HepG2 (cell line): Measurements from ENCODE around the gene LTV1. TPM values are rescaled to one million over a fixed set of nuclear protein-coding genes. Genes with fewer than 3 reads are reported as not detected.
A peak's percentile ranks its signal among the peaks of the same experiment; 100 is the strongest.

Experiments used
- CCAR2 ChIP-seq: fragments of 200-400 bp; formaldehyde crosslinking; optimal IDR thresholded peaks from 2 replicates; pipeline ENCODE3; 2018; ENCODE audit warnings: low read depth, mild to moderate bottlenecking, low read length, moderate library complexity
- CENPBD1 ChIP-seq: sonication (generic); formaldehyde crosslinking; IDR thresholded peaks from 2 replicates; pipeline ENCODE4 v1.8.0; 2022; ENCODE audit warnings: missing genetic modification reagents, low read depth, mild to moderate bottlenecking, borderline replicate concordance
- E2F2 ChIP-seq: sonication (generic); formaldehyde crosslinking; IDR thresholded peaks from 2 replicates; pipeline ENCODE4 v1.4.0; 2020; ENCODE audit warnings: missing genetic modification reagents, borderline replicate concordance
- FUBP1 ChIP-seq: sonication (generic); formaldehyde crosslinking; IDR thresholded peaks from 2 replicates; pipeline ENCODE4 v1.5.1; 2020; ENCODE audit warnings: missing genetic modification reagents, mild to moderate bottlenecking, borderline replicate concordance
- HIVEP1 ChIP-seq: sonication (generic); formaldehyde crosslinking; IDR thresholded peaks from 2 replicates; pipeline ENCODE4 v1.4.0; 2020; ENCODE audit warnings: mild to moderate bottlenecking, missing genetic modification reagents
- KDM5A ChIP-seq: fragments of 200-600 bp; sonication (generic); IDR thresholded peaks from 2 replicates; pipeline ENCODE4 v1.7.0; 2018; ENCODE audit warnings: antibody characterized with exemption, mild to moderate bottlenecking, low read length, borderline replicate concordance
- KLF13 ChIP-seq: sonication (generic); formaldehyde crosslinking; IDR thresholded peaks from 2 replicates; pipeline ENCODE4 v1.4.0; 2020; ENCODE audit warnings: mild to moderate bottlenecking, missing genetic modification reagents
- MAF1 ChIP-seq: sonication (generic); formaldehyde crosslinking; IDR thresholded peaks from 2 replicates; pipeline ENCODE4 v1.5.0; 2020; ENCODE audit warnings: missing genetic modification reagents, borderline replicate concordance
- MAX ChIP-seq: IDR thresholded peaks from 2 replicates; pipeline ENCODE4 v1.6.1; 2012; ENCODE audit warnings: inconsistent platforms
- NKX3-1 ChIP-seq: sonication (generic); formaldehyde crosslinking; IDR thresholded peaks from 2 replicates; pipeline ENCODE4 v1.5.0; 2020; ENCODE audit warnings: missing genetic modification reagents
- NPAS2 ChIP-seq: sonication (generic); formaldehyde crosslinking; IDR thresholded peaks from 2 replicates; pipeline ENCODE4 v1.8.0; 2022; ENCODE audit warnings: mild to moderate bottlenecking, missing genetic modification reagents, borderline replicate concordance
- POLR2AphosphoS2 ChIP-seq: IDR thresholded peaks from 2 replicates; pipeline ENCODE4 v1.6.1; 2011; ENCODE audit warnings: low read depth, low read length, improper control_type of control experiment
- SAP130 ChIP-seq: IDR thresholded peaks from 2 replicates; pipeline ENCODE4 v1.6.1; 2016; ENCODE audit warnings: low read depth
- ZKSCAN8 ChIP-seq: IDR thresholded peaks from 2 replicates; pipeline ENCODE4 v1.6.1; 2016; ENCODE audit warnings: borderline replicate concordance, missing genetic modification reagents, missing compliant biosample characterization
- ZNF619 ChIP-seq: sonication (generic); formaldehyde crosslinking; IDR thresholded peaks from 2 replicates; pipeline ENCODE4 v1.4.0; 2020; ENCODE audit warnings: mild to moderate bottlenecking, missing genetic modification reagents
- ZSCAN29 ChIP-seq: sonication (generic); formaldehyde crosslinking; conservative IDR thresholded peaks from 2 replicates; pipeline ENCODE4 v1.4.0; 2020; ENCODE audit warnings: mild to moderate bottlenecking, missing genetic modification reagents
- polyA plus RNA-seq, 8 experiments: library from polyadenylated mRNA; depleted of rRNA in 3 of 8; stranded (reverse) in 7 of 8; unstranded in 1 of 8; fragments of >200 nt; fragmentation: Illumina TruSeq in 4 of 8; extraction: Trizol in 4 of 8; gene quantifications; 2 replicates each; pipeline versions ENCODE4 v1.2.1 to v1.2.3, GENCODE V29; 2011 to 2016; ENCODE audit warnings: low read depth in 4 of 8, missing spikeins in 1 of 8, mixed read lengths in 1 of 8; ENCODE audit not compliant: insufficient read depth in 1 of 8
- total RNA-seq, 5 experiments: library from RNA; depleted of rRNA; stranded (reverse); fragments of >200 nt; fragmentation: Illumina TruSeq; extraction: Trizol; gene quantifications; 2 replicates each; pipeline ENCODE4 v1.2.3, GENCODE V29; 2016; ENCODE audit warnings: low read depth in 1 of 5
- TF ChIP-seq, protein P1 (sequence below): sonication (generic); formaldehyde crosslinking; IDR thresholded peaks from 2 replicates; pipeline ENCODE4 v1.5.0; 2020; ENCODE audit warnings: mild to moderate bottlenecking, missing genetic modification reagents, borderline replicate concordance

The LTV1 gene
- total and polyA plus RNA-seq, 2 of the 13 experiments (the other 11 are each of a cell fraction or from before 2014, with no cell fraction given): 21.1 to 85.8 TPM

- TF ChIP-seq, protein P1, sequence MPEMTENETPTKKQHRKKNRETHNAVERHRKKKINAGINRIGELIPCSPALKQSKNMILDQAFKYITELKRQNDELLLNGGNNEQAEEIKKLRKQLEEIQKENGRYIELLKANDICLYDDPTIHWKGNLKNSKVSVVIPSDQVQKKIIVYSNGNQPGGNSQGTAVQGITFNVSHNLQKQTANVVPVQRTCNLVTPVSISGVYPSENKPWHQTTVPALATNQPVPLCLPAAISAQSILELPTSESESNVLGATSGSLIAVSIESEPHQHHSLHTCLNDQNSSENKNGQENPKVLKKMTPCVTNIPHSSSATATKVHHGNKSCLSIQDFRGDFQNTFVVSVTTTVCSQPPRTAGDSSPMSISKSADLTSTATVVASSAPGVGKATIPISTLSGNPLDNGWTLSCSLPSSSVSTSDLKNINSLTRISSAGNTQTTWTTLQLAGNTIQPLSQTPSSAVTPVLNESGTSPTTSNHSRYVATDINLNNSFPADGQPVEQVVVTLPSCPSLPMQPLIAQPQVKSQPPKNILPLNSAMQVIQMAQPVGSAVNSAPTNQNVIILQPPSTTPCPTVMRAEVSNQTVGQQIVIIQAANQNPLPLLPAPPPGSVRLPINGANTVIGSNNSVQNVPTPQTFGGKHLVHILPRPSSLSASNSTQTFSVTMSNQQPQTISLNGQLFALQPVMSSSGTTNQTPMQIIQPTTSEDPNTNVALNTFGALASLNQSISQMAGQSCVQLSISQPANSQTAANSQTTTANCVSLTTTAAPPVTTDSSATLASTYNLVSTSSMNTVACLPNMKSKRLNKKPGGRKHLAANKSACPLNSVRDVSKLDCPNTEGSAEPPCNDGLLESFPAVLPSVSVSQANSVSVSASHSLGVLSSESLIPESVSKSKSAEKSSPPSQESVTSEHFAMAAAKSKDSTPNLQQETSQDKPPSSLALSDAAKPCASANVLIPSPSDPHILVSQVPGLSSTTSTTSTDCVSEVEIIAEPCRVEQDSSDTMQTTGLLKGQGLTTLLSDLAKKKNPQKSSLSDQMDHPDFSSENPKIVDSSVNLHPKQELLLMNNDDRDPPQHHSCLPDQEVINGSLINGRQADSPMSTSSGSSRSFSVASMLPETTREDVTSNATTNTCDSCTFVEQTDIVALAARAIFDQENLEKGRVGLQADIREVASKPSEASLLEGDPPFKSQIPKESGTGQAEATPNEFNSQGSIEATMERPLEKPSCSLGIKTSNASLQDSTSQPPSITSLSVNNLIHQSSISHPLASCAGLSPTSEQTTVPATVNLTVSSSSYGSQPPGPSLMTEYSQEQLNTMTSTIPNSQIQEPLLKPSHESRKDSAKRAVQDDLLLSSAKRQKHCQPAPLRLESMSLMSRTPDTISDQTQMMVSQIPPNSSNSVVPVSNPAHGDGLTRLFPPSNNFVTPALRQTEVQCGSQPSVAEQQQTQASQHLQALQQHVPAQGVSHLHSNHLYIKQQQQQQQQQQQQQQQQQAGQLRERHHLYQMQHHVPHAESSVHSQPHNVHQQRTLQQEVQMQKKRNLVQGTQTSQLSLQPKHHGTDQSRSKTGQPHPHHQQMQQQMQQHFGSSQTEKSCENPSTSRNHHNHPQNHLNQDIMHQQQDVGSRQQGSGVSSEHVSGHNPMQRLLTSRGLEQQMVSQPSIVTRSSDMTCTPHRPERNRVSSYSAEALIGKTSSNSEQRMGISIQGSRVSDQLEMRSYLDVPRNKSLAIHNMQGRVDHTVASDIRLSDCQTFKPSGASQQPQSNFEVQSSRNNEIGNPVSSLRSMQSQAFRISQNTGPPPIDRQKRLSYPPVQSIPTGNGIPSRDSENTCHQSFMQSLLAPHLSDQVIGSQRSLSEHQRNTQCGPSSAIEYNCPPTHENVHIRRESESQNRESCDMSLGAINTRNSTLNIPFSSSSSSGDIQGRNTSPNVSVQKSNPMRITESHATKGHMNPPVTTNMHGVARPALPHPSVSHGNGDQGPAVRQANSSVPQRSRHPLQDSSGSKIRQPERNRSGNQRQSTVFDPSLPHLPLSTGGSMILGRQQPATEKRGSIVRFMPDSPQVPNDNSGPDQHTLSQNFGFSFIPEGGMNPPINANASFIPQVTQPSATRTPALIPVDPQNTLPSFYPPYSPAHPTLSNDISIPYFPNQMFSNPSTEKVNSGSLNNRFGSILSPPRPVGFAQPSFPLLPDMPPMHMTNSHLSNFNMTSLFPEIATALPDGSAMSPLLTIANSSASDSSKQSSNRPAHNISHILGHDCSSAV (CRISPR knock-in tag): no peak
- TF ChIP-seq MAF1 (CRISPR knock-in tag): 0 out of 2 replicates have a peak, but pooled peaks have one; percentile 29
- 0 out of 2 replicates have a peak, but pooled peaks have one; percentile 8 for TF ChIP-seq KLF13 (CRISPR knock-in tag)
- no peak for TF ChIP-seq ZSCAN29 (CRISPR knock-in tag)
- TF ChIP-seq NPAS2 (CRISPR knock-in tag): no peak
- no peak for TF ChIP-seq ZNF619 (CRISPR knock-in tag)
- no peak for TF ChIP-seq SAP130
- TF ChIP-seq CENPBD1 (CRISPR knock-in tag): no peak
- no peak for TF ChIP-seq NKX3-1 (CRISPR knock-in tag)
- no peak; the same call in 1 of the 2 replicates for TF ChIP-seq KDM5A
- TF ChIP-seq E2F2: no peak
- TF ChIP-seq FUBP1 (CRISPR knock-in tag): no peak
- no peak for TF ChIP-seq CCAR2
- no peak for TF ChIP-seq ZKSCAN8
- TF ChIP-seq POLR2AphosphoS2: no peak
- no peak for TF ChIP-seq HIVEP1 (CRISPR knock-in tag)
- no peak for TF ChIP-seq MAX
Observed at GRCh38 chr6:143843677-143843999, 500 bp downstream of the LTV1 start (continued).
